Measurements from ENCODE around the gene ZWILCH. TPM values are rescaled to one million over a fixed set of nuclear protein-coding genes. Genes with fewer than 3 reads are reported as not detected.

Gene ZWILCH
- total and polyA plus RNA-seq, 2 of the 4 experiments (the other 2 are of a cell fraction): 10.5 to 22.2 TPM

- H4K91ac ChIP-seq (ENCODE audit: insufficient read depth, low read depth, low read length): no peak overlapping the region
- no peak overlapping the region for H4K8ac ChIP-seq (ENCODE audit: low read depth in 2 of 2, low read length in 2 of 2)
- no peak overlapping the region for H3K4me3 ChIP-seq (ENCODE audit: insufficient read depth, low read depth, low read length)
- no peak overlapping the region; the same call in 1 of the 2 replicates for H2AK5ac ChIP-seq (ENCODE audit: low read depth, low read length)
- no peak overlapping the region for H3K4me2 ChIP-seq (ENCODE audit: low read depth, low read length)
- H3K79me1 ChIP-seq (ENCODE audit: low read depth in 1 of 2, low read length in 2 of 2): no peaks in the 10 kb centered on the region
- H3K27me3 ChIP-seq (ENCODE audit: control insufficient read depth, insufficient read depth, low read length): peaks cover 9% of the 10 kb centered on the region
- no peak overlapping the region for H3K9ac ChIP-seq (ENCODE audit: low read depth, low read length)
- no peaks in the 10 kb centered on the region for H3K36me3 ChIP-seq (ENCODE audit: control insufficient read depth, insufficient read depth, low read length)
- H3K4ac ChIP-seq (ENCODE audit: low read depth, low read length): no peak overlapping the region
- ChIA-PET CTCF (no interaction called here), POLR2A (ENCODE audit: unreplicated experiment) (no interaction called here)
- H3K9me3 ChIP-seq (ENCODE audit: control insufficient read depth, insufficient read depth, low read length): no peaks in the 10 kb centered on the region; the same call in 1 of the 2 replicates
- ATAC-seq (ENCODE audit: low read depth) (peak; percentile 44; the same call in 1 of the 2 replicates), DNase-seq (peak; percentile 28)
- H3K27ac ChIP-seq (ENCODE audit: insufficient read depth, low read length): no peak overlapping the region
- in situ Hi-C loops (cut with MboI; ENCODE audit: low sequenced_read_pairs): no loop called here
- no peak overlapping the region for H2BK120ac ChIP-seq (ENCODE audit: low read depth, low read length)
- no peaks in the 10 kb centered on the region for H4K20me1 ChIP-seq (ENCODE audit: insufficient read depth, low read length)
- dilution Hi-C loops (cut with HindIII; ENCODE audit: low sequenced_read_pairs, unreplicated experiment): no loop called here
- H3K18ac ChIP-seq (ENCODE audit: low read depth, low read length): no peak overlapping the region
- no peak overlapping the region for H2BK20ac ChIP-seq (ENCODE audit: low read depth, low read length)
- no peak overlapping the region for H2BK15ac ChIP-seq (ENCODE audit: low read depth, low read length)
- H4K5ac ChIP-seq (ENCODE audit: low read depth, low read length): no peak overlapping the region
- WGBS, 2 experiments (ENCODE audit: extremely low coverage in 2 of 2, insufficient read length in 1 of 2): no CpG with 5 or more reads among the region's 9 CpGs
- TF ChIP-seq, protein P1, sequence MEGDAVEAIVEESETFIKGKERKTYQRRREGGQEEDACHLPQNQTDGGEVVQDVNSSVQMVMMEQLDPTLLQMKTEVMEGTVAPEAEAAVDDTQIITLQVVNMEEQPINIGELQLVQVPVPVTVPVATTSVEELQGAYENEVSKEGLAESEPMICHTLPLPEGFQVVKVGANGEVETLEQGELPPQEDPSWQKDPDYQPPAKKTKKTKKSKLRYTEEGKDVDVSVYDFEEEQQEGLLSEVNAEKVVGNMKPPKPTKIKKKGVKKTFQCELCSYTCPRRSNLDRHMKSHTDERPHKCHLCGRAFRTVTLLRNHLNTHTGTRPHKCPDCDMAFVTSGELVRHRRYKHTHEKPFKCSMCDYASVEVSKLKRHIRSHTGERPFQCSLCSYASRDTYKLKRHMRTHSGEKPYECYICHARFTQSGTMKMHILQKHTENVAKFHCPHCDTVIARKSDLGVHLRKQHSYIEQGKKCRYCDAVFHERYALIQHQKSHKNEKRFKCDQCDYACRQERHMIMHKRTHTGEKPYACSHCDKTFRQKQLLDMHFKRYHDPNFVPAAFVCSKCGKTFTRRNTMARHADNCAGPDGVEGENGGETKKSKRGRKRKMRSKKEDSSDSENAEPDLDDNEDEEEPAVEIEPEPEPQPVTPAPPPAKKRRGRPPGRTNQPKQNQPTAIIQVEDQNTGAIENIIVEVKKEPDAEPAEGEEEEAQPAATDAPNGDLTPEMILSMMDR (conservative IDR thresholded peaks at IDR 0.05; ENCODE audit: low read depth, low read length): no peak
- TF ChIP-seq RAD21 (IDR thresholded peaks at IDR 0.05; ENCODE audit: low read length): no peak
- no peak for TF ChIP-seq CHD1 (IDR thresholded peaks at IDR 0.05; ENCODE audit: low read depth, low read length)
- no peak for TF ChIP-seq NFE2L2 (IDR thresholded peaks at IDR 0.05; ENCODE audit: low read depth, low read length)
- TF ChIP-seq ELK1 (IDR thresholded peaks at IDR 0.05; ENCODE audit: borderline replicate concordance, low read depth, low read length): no peak
- TF ChIP-seq RCOR1 (IDR thresholded peaks at IDR 0.05; ENCODE audit: insufficient replicate concordance, low read length): no peak
- TF ChIP-seq MAZ (IDR thresholded peaks at IDR 0.05; ENCODE audit: borderline replicate concordance, low read depth, low read length): no peak
- TF ChIP-seq CEBPB (IDR thresholded peaks at IDR 0.05; ENCODE audit: low read depth, low read length): no peak
- no peak for TF ChIP-seq BHLHE40 (IDR thresholded peaks at IDR 0.05; ENCODE audit: low read depth, low read length)
- H3K56ac ChIP-seq (ENCODE audit: extremely low read depth, insufficient read depth, low read length): no peak overlapping the region
- no peak overlapping the region for H3K14ac ChIP-seq (replicated peaks; ENCODE audit: low read depth, low read length)
- H2AFZ ChIP-seq (replicated peaks; ENCODE audit: low read length, poor library complexity): peak overlapping the region; percentile 43
- peaks cover 8% of the 10 kb centered on the region; the same call in 1 of the 2 replicates for H3K9me1 ChIP-seq (ENCODE audit: insufficient read depth, low read length)
- no peak overlapping the region for H3K23ac ChIP-seq (ENCODE audit: low read depth, low read length)
- intact Hi-C loops (cut with micrococcal nuclease): no loop called here
- no peak overlapping the region for H2AK9ac ChIP-seq (replicated peaks; ENCODE audit: low read depth, low read length, poor library complexity)
- H3K4me1 ChIP-seq (ENCODE audit: control insufficient read depth, insufficient read depth, low read length): peaks cover 7% of the 10 kb centered on the region
- no peak overlapping the region for H2BK5ac ChIP-seq (ENCODE audit: low read depth, low read length, poor library complexity, severe bottlenecking)
- no TSS peak for BruUV-seq (replicated peaks)
Observed at GRCh38 chr15:66581972-66582537, 76.9 kb downstream of the ZWILCH start.
